Keratinocyte (primary cell): ENCODE results near the gene NXPH4. TPM values are rescaled to one million over a fixed set of nuclear protein-coding genes. Genes with fewer than 3 reads are reported as not detected.

ENCODE experiments used
- DNase-seq: peaks from one replicate; pipeline ENCODE4 v3.0.0-alpha.2; 2011; ENCODE audit warnings: low read depth, missing footprints, low spot score
- FAIRE-seq: peaks from 2 replicates; lab custom pipeline; 2011; peaks lifted over from hg19 to GRCh38; lab: Jason Lieb, UNC
- H2AFZ ChIP-seq: 2 replicates; pipeline ENCODE4 v1.6.0; 2012; ENCODE audit warnings: low read length, control low read depth, inconsistent platforms; ENCODE audit not compliant: control insufficient read depth
- H3K27ac ChIP-seq: 2 replicates; pipeline ENCODE4 v1.5.1; 2011; ENCODE audit warnings: low read length; ENCODE audit not compliant: control insufficient read depth, insufficient read depth
- H3K27me3 ChIP-seq: 3 replicates; pipeline ENCODE4 v1.6.0; 2011; ENCODE audit warnings: low read length; ENCODE audit not compliant: control insufficient read depth, insufficient read depth; ENCODE audit errors: extremely low read depth
- H3K36me3 ChIP-seq, 2 experiments: 2 replicates in 1 of 2; 3 replicates in 1 of 2; pipeline ENCODE4 v1.5.1; 2011; ENCODE audit warnings: low read length in 2 of 2, mild to moderate bottlenecking in 1 of 2; ENCODE audit not compliant: control insufficient read depth in 2 of 2, insufficient read depth in 2 of 2; ENCODE audit errors: extremely low read depth in 1 of 2
- H3K4me1 ChIP-seq: 3 replicates; pipeline ENCODE4 v1.5.1; 2011; ENCODE audit warnings: low read length; ENCODE audit not compliant: control insufficient read depth, insufficient read depth; ENCODE audit errors: extremely low read depth
- H3K4me2 ChIP-seq: 3 replicates; pipeline ENCODE4 v1.6.0; 2011; ENCODE audit warnings: low read depth, low read length; ENCODE audit not compliant: control insufficient read depth, insufficient read depth; ENCODE audit errors: extremely low read depth
- H3K4me3 ChIP-seq, 3 experiments: fragments of 200-600 bp in 1 of 3; sonication (generic) in 1 of 3; 2 replicates in 2 of 3; 3 replicates in 1 of 3; pipeline ENCODE4 v1.5.1; 2011 to 2016; ENCODE audit warnings: low read length in 3 of 3, mild to moderate bottlenecking in 3 of 3, control low read depth in 2 of 3, inconsistent platforms in 1 of 3, low read depth in 1 of 3, mixed read lengths in 1 of 3, mixed run types in 1 of 3, moderate library complexity in 1 of 3; ENCODE audit not compliant: control insufficient read depth in 2 of 3, insufficient read depth in 2 of 3; ENCODE audit errors: extremely low read depth in 1 of 3
- H3K79me2 ChIP-seq: 2 replicates; pipeline ENCODE4 v1.6.0; 2012; ENCODE audit warnings: low read length; ENCODE audit not compliant: control insufficient read depth, insufficient read depth
- H3K9ac ChIP-seq: 3 replicates; pipeline ENCODE4 v1.6.0; 2011; ENCODE audit warnings: low read length; ENCODE audit not compliant: control insufficient read depth, insufficient read depth; ENCODE audit errors: extremely low read depth
- H3K9me1 ChIP-seq: 3 replicates; pipeline ENCODE4 v1.6.0; 2011; ENCODE audit warnings: low read length; ENCODE audit not compliant: control insufficient read depth, insufficient read depth; ENCODE audit errors: extremely low read depth
- H3K9me3 ChIP-seq: 2 replicates; pipeline ENCODE4 v1.5.1; 2012; ENCODE audit warnings: low read depth, low read length; ENCODE audit not compliant: control insufficient read depth
- H4K20me1 ChIP-seq: 3 replicates; pipeline ENCODE4 v1.6.0; 2011; ENCODE audit warnings: low read length; ENCODE audit not compliant: control insufficient read depth, insufficient read depth; ENCODE audit errors: extremely low read depth
- CTCF ChIP-seq, 3 experiments: IDR thresholded peaks in 1 of 3; conservative IDR thresholded peaks in 1 of 3; optimal IDR thresholded peaks in 1 of 3; 2 replicates in 2 of 3; 3 replicates in 1 of 3; pipeline versions ENCODE3 to v1.5.1; 2011; ENCODE audit warnings: low read length in 3 of 3, mild to moderate bottlenecking in 3 of 3, moderate library complexity in 2 of 3, control low read depth in 1 of 3, inconsistent platforms in 1 of 3; ENCODE audit not compliant: insufficient read depth in 2 of 3; ENCODE audit errors: extremely low read depth in 1 of 3
- EZH2 ChIP-seq: IDR thresholded peaks from one replicate; pipeline ENCODE4 v1.6.1; 2012; ENCODE audit warnings: inconsistent platforms, mild to moderate bottlenecking, low read length, moderate library complexity
- dilution Hi-C: fragments of 300-500 bp; cut with MboI; formaldehyde crosslinking; loops from one replicate; pipeline ENCODE4 v1.7.0; 2020; ENCODE audit warnings: low sequenced_read_pairs; ENCODE audit not compliant: extremely low pct_ligation_motif_present
- polyA plus RNA-seq, 5 experiments: library from polyadenylated mRNA; depleted of rRNA in 3 of 5; stranded (reverse) in 3 of 5; stranded (forward) in 1 of 5; unstranded in 1 of 5; fragments of >200 nt; gene quantifications; 1 replicate in 1 of 5; 2 replicates in 3 of 5; 3 replicates in 1 of 5; pipeline versions ENCODE4 v1.2.1 to v1.2.3, GENCODE V29; 2011 to 2012; ENCODE audit warnings: missing spikeins in 2 of 5, low read depth in 1 of 5, low replicate concordance in 1 of 5

Gene NXPH4
- polyA plus RNA-seq, 1 donor (not counting 4 experiments of a cell fraction or from before 2014, with no cell fraction given): 0.97 TPM

- DNase-seq (no peak), FAIRE-seq (no peak)
- no peaks in the 10 kb centered on the region for H3K36me3 ChIP-seq
- H3K4me2 ChIP-seq: no peak overlapping the region
- TF ChIP-seq EZH2 (no peak), CTCF (optimal IDR thresholded peaks at IDR 0.05 in 1 of 3, IDR thresholded peaks at IDR 0.05 in 1 of 3, conservative IDR thresholded peaks at IDR 0.05 in 1 of 3; ENCODE audit: extremely low read depth in 1 of 3, insufficient read depth in 2 of 3, low read length in 3 of 3) (no peak)
- H3K79me2 ChIP-seq: no peaks in the 10 kb centered on the region
- H3K27ac ChIP-seq: no peak overlapping the region
- H4K20me1 ChIP-seq: no peaks in the 10 kb centered on the region
- H3K27me3 ChIP-seq: peaks cover 54% of the 10 kb centered on the region
- dilution Hi-C loops: no loop called here
- H3K4me1 ChIP-seq: peaks cover 29% of the 10 kb centered on the region
- no peaks in the 10 kb centered on the region for H3K9me1 ChIP-seq
- H3K4me3 ChIP-seq: no peak overlapping the region
- no peak overlapping the region for H2AFZ ChIP-seq
- no peak overlapping the region for H3K9ac ChIP-seq
- no peaks in the 10 kb centered on the region for H3K9me3 ChIP-seq
Measured at GRCh38 chr12:57219993-57220754, 3.6 kb downstream of the NXPH4 start.

DNA sequence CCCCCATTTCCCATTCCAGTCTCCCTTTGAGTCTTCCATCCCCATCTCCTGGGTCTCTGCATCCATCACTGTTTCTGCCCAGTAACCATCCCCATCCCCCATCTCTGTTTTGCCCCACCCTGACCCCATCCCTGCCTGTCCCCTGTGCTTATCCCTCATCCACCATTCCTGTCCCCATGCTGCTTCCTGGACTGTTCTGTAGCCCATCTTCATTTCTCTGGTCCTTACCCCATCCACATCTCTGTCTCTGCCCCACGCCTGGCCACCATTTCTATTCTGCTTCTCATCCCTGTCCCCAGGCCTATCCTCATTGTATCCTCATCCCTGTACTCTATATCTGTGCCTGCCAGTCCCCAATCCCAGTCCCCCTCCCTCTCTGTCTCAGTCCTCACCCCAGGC lies 4.2 kb downstream of the NXPH4 start:
- dilution Hi-C loops: no loop called here
- H3K4me2 ChIP-seq: no peak overlapping the region
- H3K4me1 ChIP-seq: peaks cover 23% of the 10 kb centered on the region
- H3K9me3 ChIP-seq: no peaks in the 10 kb centered on the region
- no peaks in the 10 kb centered on the region for H3K79me2 ChIP-seq
- H3K9me1 ChIP-seq: no peaks in the 10 kb centered on the region
- DNase-seq: no peak
- peaks cover 48% of the 10 kb centered on the region for H3K27me3 ChIP-seq
- H3K36me3 ChIP-seq: no peaks in the 10 kb centered on the region
- FAIRE-seq: no peak
- no peaks in the 10 kb centered on the region for H4K20me1 ChIP-seq
- TF ChIP-seq CTCF (optimal IDR thresholded peaks at IDR 0.05 in 1 of 3, IDR thresholded peaks at IDR 0.05 in 1 of 3, conservative IDR thresholded peaks at IDR 0.05 in 1 of 3; ENCODE audit: extremely low read depth in 1 of 3, insufficient read depth in 2 of 3, low read length in 3 of 3) (no peak), EZH2 (no peak)
- no peak overlapping the region for H2AFZ ChIP-seq
- H3K4me3 ChIP-seq: no peak overlapping the region
- H3K27ac ChIP-seq: no peak overlapping the region
- no peak overlapping the region for H3K9ac ChIP-seq
